Measurements from ENCODE around the gene IL32. TPM values are rescaled to one million over a fixed set of nuclear protein-coding genes. Genes with fewer than 3 reads are reported as not detected.

Gene IL32
- polyA plus RNA-seq, 1 donor from 2014 or later, result not detected

Small RNAs within 50 kb of the gene (small RNA-seq; reads per million reads assigned to genes)
- gene RNU1-22P, result 0.07 to 2.8 (median 0.10) reads per million in 3 experiments

Other genes with a start within 250 kb of the IL32 start
- gene PRSS21, start 248.4 kb upstream of the IL32 start, polyA plus RNA-seq, result not detected in 2 replicates
- gene ZG16B, start 235.3 kb upstream of the IL32 start, polyA plus RNA-seq, result not detected in 2 replicates
- not detected in 2 replicates for gene PRSS22, start 207.5 kb upstream of the IL32 start, polyA plus RNA-seq
- 193 and 211 TPM in 2 replicates for gene FLYWCH2, start 182.4 kb upstream of the IL32 start, polyA plus RNA-seq
- 33.0 and 41.4 TPM in 2 replicates for gene FLYWCH1, start 153.7 kb upstream of the IL32 start, polyA plus RNA-seq
- 0.71 TPM in 1 of 2 replicates, not detected in the other for gene KREMEN2, start 101.4 kb upstream of the IL32 start, polyA plus RNA-seq
- 47.8 and 55.8 TPM in 2 replicates for gene PAQR4, start 96.3 kb upstream of the IL32 start, polyA plus RNA-seq
- 2.9 and 5.9 TPM in 2 replicates for gene PKMYT1, start 85.2 kb upstream of the IL32 start, polyA plus RNA-seq
- gene CLDN9, start 52.7 kb upstream of the IL32 start, polyA plus RNA-seq, result not detected in 2 replicates
- 1.1 TPM in 1 of 2 replicates, not detected in the other for gene CLDN6, start 47.5 kb upstream of the IL32 start, polyA plus RNA-seq
- 2.0 and 2.3 TPM in 2 replicates for gene TNFRSF12A, start 45.3 kb upstream of the IL32 start, polyA plus RNA-seq
- gene HCFC1R1, start 41.7 kb upstream of the IL32 start, polyA plus RNA-seq, result 19.0 and 23.7 TPM in 2 replicates
- gene THOC6, start 41.6 kb upstream of the IL32 start, polyA plus RNA-seq, result 11.4 and 23.0 TPM in 2 replicates
- gene BICDL2, start 28.7 kb upstream of the IL32 start, polyA plus RNA-seq, result 0.37 TPM in 1 of 2 replicates, not detected in the other
- gene MMP25, start 19.1 kb upstream of the IL32 start, polyA plus RNA-seq, result not detected in 2 replicates
- gene ZSCAN10, start 33.7 kb downstream of the IL32 start, polyA plus RNA-seq, result 0.10 TPM in 1 of 2 replicates, not detected in the other
- gene ZNF205, start 46.9 kb downstream of the IL32 start, polyA plus RNA-seq, result 30.0 and 39.4 TPM in 2 replicates
- gene ZNF213, start 69.4 kb downstream of the IL32 start, polyA plus RNA-seq, result 5.1 and 9.8 TPM in 2 replicates
- gene OR1F1, start 122.6 kb downstream of the IL32 start, polyA plus RNA-seq, result 2.5 and 2.7 TPM in 2 replicates
- gene ZNF200, start 169.5 kb downstream of the IL32 start, polyA plus RNA-seq, result 20.8 and 23.0 TPM in 2 replicates
- not detected in 2 replicates for gene MEFV, start 191.0 kb downstream of the IL32 start, polyA plus RNA-seq
- 65.4 and 88.4 TPM in 2 replicates for gene ZNF263, start 217.9 kb downstream of the IL32 start, polyA plus RNA-seq
- 21.7 and 25.2 TPM in 2 replicates for gene TIGD7, start 239.8 kb downstream of the IL32 start, polyA plus RNA-seq
- gene ZNF75A, start 239.9 kb downstream of the IL32 start, polyA plus RNA-seq, result 58.3 and 76.0 TPM in 2 replicates